GM12875 (cell line): ENCODE measurements around the gene C18orf32.
"Not testable (repeated sequence)": the region's sequence is repeated elsewhere in the genome, so short reads cannot be mapped to it uniquely, and the experiment has no call there.

Experiments
- H3K4me3 ChIP-seq: one replicate; pipeline ENCODE4 v1.5.1; 2011; ENCODE audit warnings: low read depth, low read length, control low read depth
- CTCF ChIP-seq: IDR thresholded peaks from 2 replicates; pipeline ENCODE4 v1.5.1; 2011; ENCODE audit warnings: low read depth, mild to moderate bottlenecking, control low read depth, inconsistent platforms, low read length, moderate library complexity, borderline replicate concordance; ENCODE audit not compliant: insufficient read depth

Gene C18orf32

GRCh38 chr18:49479381-49480137 lies 7.5 kb downstream of the C18orf32 start:
- TF ChIP-seq CTCF = no peak
- no peak overlapping the region for H3K4me3 ChIP-seq

GRCh38 chr18:49476664-49477411 lies 10.2 kb downstream of the C18orf32 start:
- TF ChIP-seq CTCF = no peak
- H3K4me3 ChIP-seq = no peak overlapping the region

- not testable (repeated sequence) for H3K4me3 ChIP-seq
These were observed 12.1 kb downstream of the C18orf32 start for GRCh38 chr18:49474935-49475334.

DNA sequence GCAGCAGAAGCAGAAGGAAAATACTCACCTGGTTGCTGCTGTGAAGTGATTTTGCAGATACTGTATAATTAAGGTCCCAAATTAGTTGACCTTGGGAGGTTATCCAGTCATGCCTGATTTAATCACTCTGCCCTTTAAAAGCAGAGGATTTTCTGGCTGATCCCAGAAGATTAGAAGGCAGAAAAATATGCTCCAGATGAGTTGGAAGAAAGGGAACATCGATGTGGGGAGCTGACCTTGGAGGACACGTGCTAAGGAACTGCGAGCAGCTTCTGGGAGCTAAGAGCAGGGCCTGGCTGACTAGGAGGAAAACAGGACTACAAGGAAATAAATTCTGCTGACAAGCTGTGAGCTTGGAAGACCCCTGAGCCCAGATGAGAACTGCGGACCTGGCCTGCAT lies 13.3 kb downstream of the C18orf32 start:
- H3K4me3 ChIP-seq = no peak overlapping the region
- no peak for TF ChIP-seq CTCF

DNA sequence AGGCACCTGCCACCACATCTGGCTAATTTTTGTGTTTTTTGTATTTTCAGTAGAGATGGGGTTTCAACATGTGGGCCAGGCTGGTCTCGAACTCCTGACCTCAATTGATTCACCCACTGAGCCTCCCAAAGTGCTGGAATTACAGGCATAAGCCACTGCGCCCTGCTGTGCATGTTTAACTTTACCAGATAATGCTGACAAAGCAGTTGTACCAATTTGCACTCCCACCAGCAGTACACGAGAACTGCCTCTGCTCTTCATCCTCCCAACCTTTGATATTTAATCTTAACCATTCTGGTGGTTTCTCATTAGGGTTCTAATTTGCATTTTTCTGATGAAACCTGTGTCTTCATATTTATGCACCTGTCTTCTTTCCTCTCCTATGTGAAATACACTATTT lies 14.6 kb downstream of the C18orf32 start:
- TF ChIP-seq CTCF = no peak

GRCh38 chr18:49471532-49471931 lies 15.5 kb downstream of the C18orf32 start:
- H3K4me3 ChIP-seq = no peak overlapping the region
- TF ChIP-seq CTCF = no peak

More for the DNA sequence above, 14.6 kb downstream of the C18orf32 start:
- H3K4me3 ChIP-seq = no peak overlapping the region

- no peak overlapping the region for H3K4me3 ChIP-seq
- no peak for TF ChIP-seq CTCF
These were observed 19.4 kb downstream of the C18orf32 start for GRCh38 chr18:49467599-49467998.
